Measurements from ENCODE around the gene ABCC1. TPM values are rescaled to one million over a fixed set of nuclear protein-coding genes. Genes with fewer than 3 reads are reported as not detected.

ABCC1 gene
- total and polyA plus RNA-seq, 12 donors = 6.1 to 32.8 (median 21.6) TPM

- H3K4me1 ChIP-seq = peaks cover 2 to 59% (median 38%) of the 10 kb centered on the region in 9 donors
- H3K36me3 ChIP-seq = peaks cover 0 to 28% (median 0%) of the 10 kb centered on the region in 9 donors
- no peak for TF ChIP-seq CTCF (IDR thresholded peaks at IDR 0.05)
- no peaks in the 10 kb centered on the region for H3K27me3 ChIP-seq
- H3K27ac ChIP-seq = peak overlapping the region in 2 of 10 donors; percentile 34 to 41
- DNase-seq (peak in 1 of 2 donors; percentile 19), ATAC-seq (peak in 2 of 8 donors; percentile 2 to 19)
- intact Hi-C loops (cut with DNase I) = loop anchor here in 2 of 10 donors (5.0 to 10.0 kb wide), 3 partner anchors 73 to 141 kb away; partner anchors contain the start of gene CEP20 (in 2 of the 2)
- 81 to 83% methylated on average over 11 of the region's 11 CpGs for WGBS, 2 donors
- no peak overlapping the region for H3K4me3 ChIP-seq
- no peaks in the 10 kb centered on the region for H3K9me3 ChIP-seq
Observed at GRCh38 chr16:16025214-16025968, 76.0 kb downstream of the ABCC1 start.

DNA sequence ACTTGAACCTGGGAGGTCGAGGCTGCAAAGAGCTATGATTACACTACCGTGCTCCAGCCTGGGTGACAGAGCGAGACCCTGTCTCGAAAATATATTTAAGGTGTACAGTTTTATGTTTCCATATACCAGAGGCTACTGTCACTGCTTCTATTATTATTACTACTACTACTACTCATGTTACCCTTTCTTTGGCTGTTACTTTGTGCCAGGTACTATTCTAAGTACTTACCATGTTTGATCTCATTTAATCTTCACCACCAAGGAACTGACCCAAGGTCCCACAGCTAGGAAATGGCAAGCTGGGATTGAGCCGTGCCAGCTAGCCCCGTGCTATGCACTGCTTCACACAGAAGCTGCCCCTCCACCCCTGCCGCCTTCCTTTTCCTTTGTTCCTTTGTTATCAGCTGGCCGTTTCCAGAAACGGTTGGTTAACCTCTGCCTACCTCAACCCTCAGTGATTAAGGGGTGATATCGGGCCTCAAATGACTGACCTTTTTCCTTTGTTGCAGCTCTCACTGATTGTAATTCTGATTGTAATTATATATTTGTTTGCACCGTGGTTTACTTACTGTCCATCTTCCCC is 78.4 kb downstream of the ABCC1 start:
- Histone ChIP-seq H3K36me3 (peaks cover 0 to 24% (median 0%) of the 10 kb centered on the region in 9 donors), H3K4me1 (peaks cover 0 to 41% (median 22%) of the 10 kb centered on the region in 9 donors), H3K27me3 (no peaks in the 10 kb centered on the region), H3K27ac (peak overlapping the region in 1 of 10 donors; percentile 33), H3K4me3 (no peak overlapping the region), H3K9me3 (no peaks in the 10 kb centered on the region)
- no peak for DNase-seq
- TF ChIP-seq CTCF (IDR thresholded peaks at IDR 0.05) = no peak
- WGBS, 2 donors = 69 to 73% methylated on average over 11 of the region's 11 CpGs
- intact Hi-C loops (cut with DNase I) = loop anchor here in 2 of 10 donors (5.0 to 10.0 kb wide), 3 partner anchors 76 to 143 kb away; partner anchors contain the start of gene CEP20 (in 2 of the 2)
- peak in 3 of 8 donors; percentile 24 to 30 (median 27) for ATAC-seq

- Histone ChIP-seq H3K9me3 (no peaks in the 10 kb centered on the region), H3K36me3 (peaks cover 0 to 25% (median 0%) of the 10 kb centered on the region in 9 donors), H3K4me1 (peaks cover 0 to 45% (median 19%) of the 10 kb centered on the region in 9 donors), H3K27ac (peak overlapping the region in 1 of 10 donors; percentile 33), H3K4me3 (no peak overlapping the region), H3K27me3 (no peaks in the 10 kb centered on the region)
- intact Hi-C loops (cut with DNase I) = loop anchor here in 2 of 10 donors (5.0 to 10.0 kb wide), 3 partner anchors 76 to 144 kb away; partner anchors contain the start of gene CEP20 (in 2 of the 2)
- no peak for ATAC-seq
- WGBS, 2 donors = 87 to 89% methylated on average over 19 of the region's 19 CpGs
- TF ChIP-seq CTCF (IDR thresholded peaks at IDR 0.05) = no peak
- DNase-seq = no peak
Observed at GRCh38 chr16:16028311-16028999, 79.0 kb downstream of the ABCC1 start.
